ENCODE results near the gene ARHGAP26.
A peak's percentile ranks its signal among the peaks of the same experiment; 100 is the strongest.
"Not testable (repeated sequence)": the region's sequence is repeated elsewhere in the genome, so short reads cannot be mapped to it uniquely, and the experiment has no call there.

ARHGAP26 gene

GRCh38 chr5:143076377-143076776, 306.2 kb downstream of the ARHGAP26 start:
- no peak for DNase-seq

- no peak for DNase-seq
Observed at GRCh38 chr5:143077453-143078103, 307.4 kb downstream of the ARHGAP26 start.

- no peak for DNase-seq
Observed at GRCh38 chr5:143078313-143078712, 308.1 kb downstream of the ARHGAP26 start.

GRCh38 chr5:143078971-143079370, 308.8 kb downstream of the ARHGAP26 start:
- no peak for DNase-seq

GRCh38 chr5:143080407-143080806, 310.2 kb downstream of the ARHGAP26 start:
- no peak for DNase-seq

- DNase-seq, result no peak
Observed at GRCh38 chr5:143080982-143081381, 310.8 kb downstream of the ARHGAP26 start.

- no peak for DNase-seq
Observed at GRCh38 chr5:143083006-143083405, 312.8 kb downstream of the ARHGAP26 start.

- DNase-seq, result no peak
Observed at GRCh38 chr5:143084407-143084806, 314.2 kb downstream of the ARHGAP26 start.

- DNase-seq, result no peak
Observed at GRCh38 chr5:143085319-143085917, 315.2 kb downstream of the ARHGAP26 start.

GRCh38 chr5:143086546-143086907, 316.4 kb downstream of the ARHGAP26 start:
- DNase-seq, result no peak

GRCh38 chr5:143086908-143087637, 316.9 kb downstream of the ARHGAP26 start:
- no peak for DNase-seq

- DNase-seq, result not testable (repeated sequence)
Observed at GRCh38 chr5:143088702-143089101, 318.5 kb downstream of the ARHGAP26 start.

GRCh38 chr5:143090044-143090443, 319.9 kb downstream of the ARHGAP26 start:
- not testable (repeated sequence) for DNase-seq

- DNase-seq, result not testable (repeated sequence)
Observed at GRCh38 chr5:143092711-143093451, 322.7 kb downstream of the ARHGAP26 start.

- DNase-seq, result no peak
Observed at GRCh38 chr5:143093452-143094086, 323.4 kb downstream of the ARHGAP26 start.

- no peak for DNase-seq
Observed at GRCh38 chr5:143094087-143094521, 323.9 kb downstream of the ARHGAP26 start.

GRCh38 chr5:143094608-143095007, 324.4 kb downstream of the ARHGAP26 start:
- DNase-seq, result not testable (repeated sequence)

- DNase-seq, result peak; percentile 11
Observed at GRCh38 chr5:143101121-143101520, 330.9 kb downstream of the ARHGAP26 start.

- DNase-seq, result no peak
Observed at GRCh38 chr5:143101725-143102386, 331.7 kb downstream of the ARHGAP26 start.

- DNase-seq, result no peak
Observed at GRCh38 chr5:143102411-143102810, 332.2 kb downstream of the ARHGAP26 start.

- DNase-seq, result no peak
Observed at GRCh38 chr5:143105216-143105905, 335.2 kb downstream of the ARHGAP26 start.

GRCh38 chr5:143106174-143106573, 336.0 kb downstream of the ARHGAP26 start:
- DNase-seq, result no peak

Data from CD4-positive, alpha-beta T cell treated with Interleukin-21 for 1 hour (primary cell).